NCI-H69 (cell line): Measurements from ENCODE around the gene RNF7.
"Not testable (repeated sequence)": the region's sequence is repeated elsewhere in the genome, so short reads cannot be mapped to it uniquely, and the experiment has no call there.

ENCODE experiments used
- DNase-seq: peaks from one replicate; lab custom pipeline; 2025; lab: John Stamatoyannopoulos, UW

Gene RNF7

GRCh38 chr3:141735770-141736465, 2.2 kb upstream of the RNF7 start:
- no peak for DNase-seq

- DNase-seq = no peak
Observed at GRCh38 chr3:141737093-141737492, 1.0 kb upstream of the RNF7 start.

- DNase-seq = no peak
Observed at GRCh38 chr3:141737678-141738021, 448 bp upstream of the RNF7 start.

- DNase-seq = peak; percentile 51
Observed at GRCh38 chr3:141738891-141739363, 829 bp downstream of the RNF7 start.

- no peak for DNase-seq
Observed at GRCh38 chr3:141739731-141740130, 1.6 kb downstream of the RNF7 start.

GRCh38 chr3:141740349-141740748, 2.3 kb downstream of the RNF7 start:
- DNase-seq = peak; percentile 8

- no peak for DNase-seq
Observed at GRCh38 chr3:141743305-141743704, 5.2 kb downstream of the RNF7 start.

- no peak for DNase-seq
Observed at GRCh38 chr3:141746962-141747361, 8.9 kb downstream of the RNF7 start.

GRCh38 chr3:141753399-141753798, 15.3 kb downstream of the RNF7 start:
- DNase-seq = no peak

- DNase-seq = no peak
Observed at GRCh38 chr3:141754032-141754431, 15.9 kb downstream of the RNF7 start.

- not testable (repeated sequence) for DNase-seq
Observed at GRCh38 chr3:141762552-141762951, 24.5 kb downstream of the RNF7 start.

- DNase-seq = peak; percentile 3
Observed at GRCh38 chr3:141763088-141763750, 25.1 kb downstream of the RNF7 start, which contains the start of gene GRK7. Gene GRK7, plus strand, starts transcription at chr3:141763408. Its CDS starts 14,877 bp downstream, at chr3:141778285.

- no peak for DNase-seq
Observed at GRCh38 chr3:141764045-141764444, 25.9 kb downstream of the RNF7 start.

- DNase-seq = no peak
Observed at GRCh38 chr3:141764465-141764864, 26.4 kb downstream of the RNF7 start.

- DNase-seq = no peak
Observed at GRCh38 chr3:141764986-141765385, 26.9 kb downstream of the RNF7 start.

GRCh38 chr3:141767066-141767465, 29.0 kb downstream of the RNF7 start:
- DNase-seq = no peak

- no peak for DNase-seq
Observed at GRCh38 chr3:141769221-141769894, 31.3 kb downstream of the RNF7 start.

GRCh38 chr3:141773676-141774075, 35.6 kb downstream of the RNF7 start:
- no peak for DNase-seq

GRCh38 chr3:141776376-141776775, 38.3 kb downstream of the RNF7 start:
- no peak for DNase-seq

- DNase-seq = no peak
Observed at GRCh38 chr3:141776885-141777284, 38.8 kb downstream of the RNF7 start.

GRCh38 chr3:141777957-141778813, 40.1 kb downstream of the RNF7 start:
- DNase-seq = no peak

- no peak for DNase-seq
Observed at GRCh38 chr3:141779667-141780066, 41.6 kb downstream of the RNF7 start.
